DMS 273 (cell line): ENCODE results near the gene DHX35.

Source experiments
- DNase-seq: peaks from one replicate; lab custom pipeline; 2025; ENCODE audit not compliant: unreplicated experiment; lab: John Stamatoyannopoulos, UW

Gene DHX35

GRCh38 chr20:39050555-39050902 is 88.4 kb downstream of the DHX35 start:
- DNase-seq, result no peak

GRCh38 chr20:39052676-39053075 is 90.5 kb downstream of the DHX35 start:
- no peak for DNase-seq

GRCh38 chr20:39057143-39057542 is 95.0 kb downstream of the DHX35 start:
- DNase-seq, result no peak

- DNase-seq, result no peak
Observed at GRCh38 chr20:39057911-39058310, 95.8 kb downstream of the DHX35 start.

- no peak for DNase-seq
Observed at GRCh38 chr20:39059036-39059435, 96.9 kb downstream of the DHX35 start.

GRCh38 chr20:39066471-39067242 is 104.5 kb downstream of the DHX35 start:
- DNase-seq, result peak; percentile 53

- no peak for DNase-seq
Observed at GRCh38 chr20:39067526-39068216, 105.5 kb downstream of the DHX35 start.

GRCh38 chr20:39069976-39070375 is 107.8 kb downstream of the DHX35 start:
- no peak for DNase-seq

- DNase-seq, result no peak
Observed at GRCh38 chr20:39070484-39071231, 108.5 kb downstream of the DHX35 start.

GRCh38 chr20:39072132-39072531 is 110.0 kb downstream of the DHX35 start:
- no peak for DNase-seq

- no peak for DNase-seq
Observed at GRCh38 chr20:39072653-39073052, 110.5 kb downstream of the DHX35 start.

GRCh38 chr20:39075731-39076130 is 113.6 kb downstream of the DHX35 start:
- no peak for DNase-seq

- DNase-seq, result no peak
Observed at GRCh38 chr20:39076958-39077357, 114.8 kb downstream of the DHX35 start.

- no peak for DNase-seq
Observed at GRCh38 chr20:39080326-39080725, 118.2 kb downstream of the DHX35 start.

GRCh38 chr20:39081255-39081654 is 119.1 kb downstream of the DHX35 start:
- DNase-seq, result peak; percentile 87

- DNase-seq, result no peak
Observed at GRCh38 chr20:39082622-39083398, 120.7 kb downstream of the DHX35 start.

GRCh38 chr20:39083761-39084160 is 121.6 kb downstream of the DHX35 start:
- no peak for DNase-seq

GRCh38 chr20:39089029-39089428 is 126.9 kb downstream of the DHX35 start:
- DNase-seq, result no peak
